ENCODE measurements around the gene LETM1.

DNA sequence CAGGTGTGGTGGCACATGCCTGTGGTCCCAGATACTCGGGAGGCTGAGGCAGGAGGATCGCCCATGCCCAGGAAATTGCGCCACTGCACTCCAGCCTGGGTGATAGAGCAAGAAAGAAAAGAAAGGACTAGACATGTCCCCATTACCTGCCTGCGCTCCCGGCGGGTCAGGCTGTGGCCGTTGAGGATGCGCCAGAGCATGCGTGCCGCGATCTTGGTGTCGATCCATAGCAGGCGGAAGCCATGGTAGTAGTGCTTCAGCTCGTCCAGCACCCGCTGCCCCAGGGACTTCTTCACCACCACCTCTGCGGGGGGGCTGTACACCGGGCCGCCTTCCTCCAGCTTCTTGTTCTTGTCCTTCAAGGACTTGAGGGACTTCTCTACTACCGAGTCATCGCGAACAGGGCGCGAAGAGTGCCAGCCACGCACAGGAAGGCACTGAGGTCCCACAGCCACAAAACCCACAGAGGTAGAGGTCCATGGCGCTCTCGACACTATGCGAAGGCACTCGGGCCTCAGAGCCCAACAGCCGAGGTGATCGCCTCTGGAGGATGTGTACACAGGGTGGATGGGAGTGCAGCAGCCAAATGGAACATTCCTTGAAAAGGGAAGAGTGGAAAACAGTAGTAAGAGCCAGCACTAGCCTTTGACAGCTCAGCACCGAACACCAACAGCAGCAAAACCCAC lies 14.6 kb downstream of the LETM1 start:
- TF ChIP-seq, protein P1, sequence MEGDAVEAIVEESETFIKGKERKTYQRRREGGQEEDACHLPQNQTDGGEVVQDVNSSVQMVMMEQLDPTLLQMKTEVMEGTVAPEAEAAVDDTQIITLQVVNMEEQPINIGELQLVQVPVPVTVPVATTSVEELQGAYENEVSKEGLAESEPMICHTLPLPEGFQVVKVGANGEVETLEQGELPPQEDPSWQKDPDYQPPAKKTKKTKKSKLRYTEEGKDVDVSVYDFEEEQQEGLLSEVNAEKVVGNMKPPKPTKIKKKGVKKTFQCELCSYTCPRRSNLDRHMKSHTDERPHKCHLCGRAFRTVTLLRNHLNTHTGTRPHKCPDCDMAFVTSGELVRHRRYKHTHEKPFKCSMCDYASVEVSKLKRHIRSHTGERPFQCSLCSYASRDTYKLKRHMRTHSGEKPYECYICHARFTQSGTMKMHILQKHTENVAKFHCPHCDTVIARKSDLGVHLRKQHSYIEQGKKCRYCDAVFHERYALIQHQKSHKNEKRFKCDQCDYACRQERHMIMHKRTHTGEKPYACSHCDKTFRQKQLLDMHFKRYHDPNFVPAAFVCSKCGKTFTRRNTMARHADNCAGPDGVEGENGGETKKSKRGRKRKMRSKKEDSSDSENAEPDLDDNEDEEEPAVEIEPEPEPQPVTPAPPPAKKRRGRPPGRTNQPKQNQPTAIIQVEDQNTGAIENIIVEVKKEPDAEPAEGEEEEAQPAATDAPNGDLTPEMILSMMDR (IDR thresholded peaks at IDR 0.05) = no peak
- TF ChIP-seq EP300 (IDR thresholded peaks at IDR 0.05) (no peak), POLR2A (IDR thresholded peaks at IDR 0.05) (no peak), POLR2AphosphoS5 (IDR thresholded peaks at IDR 0.05) (no peak)

Measured in stomach (tissue), 4 donors.